Measurements from ENCODE around the gene NTN3. TPM values are rescaled to one million over a fixed set of nuclear protein-coding genes. Genes with fewer than 3 reads are reported as not detected.
A peak's percentile ranks its signal among the peaks of the same experiment; 100 is the strongest.
"Not testable (repeated sequence)": the region's sequence is repeated elsewhere in the genome, so short reads cannot be mapped to it uniquely, and the experiment has no call there.

NTN3 gene
- total and polyA plus RNA-seq, 3 donors from 2014 or later: 1.1 to 1.7 TPM; not detected in 1

DNA sequence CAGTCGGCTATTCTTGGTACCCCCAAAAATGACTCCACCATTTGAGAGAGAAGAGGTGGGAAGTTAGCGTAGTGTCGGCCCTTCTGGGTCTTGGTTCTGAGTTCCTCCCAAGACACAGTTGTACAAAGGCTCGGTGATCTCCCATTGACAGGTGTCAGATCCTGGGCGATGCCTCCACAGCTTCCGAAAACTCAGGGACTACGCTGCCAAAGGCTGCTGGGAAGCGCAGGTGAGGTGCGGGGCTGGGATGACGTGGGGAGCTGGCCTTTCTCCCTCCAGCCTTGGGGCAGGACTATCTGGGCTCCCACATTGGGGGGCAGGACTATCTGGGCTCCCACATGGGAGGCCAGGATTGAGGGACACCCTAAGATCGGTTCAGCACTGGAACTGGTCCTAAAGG is 31.5 kb upstream of the NTN3 start:
- H3K27me3 ChIP-seq: no peaks in the 10 kb centered on the region
- H3K27ac ChIP-seq: no peak overlapping the region
- no peaks in the 10 kb centered on the region for H3K4me1 ChIP-seq
- 94 to 96% methylated on average over 8 to 11 of the region's 11 CpGs for WGBS, 2 donors
- intact Hi-C loops (cut with DNase I; ENCODE audit: low total_unique reads): no loop called here
- no peak for TF ChIP-seq POLR2A (IDR thresholded peaks at IDR 0.05)
- no peak for TF ChIP-seq CTCF (IDR thresholded peaks at IDR 0.05)
- H3K4me3 ChIP-seq: no peak overlapping the region
- no peaks in the 10 kb centered on the region for H3K36me3 ChIP-seq (ENCODE audit: low read depth, missing control alignments)
- no peak for DNase-seq
- H3K9me3 ChIP-seq: no peaks in the 10 kb centered on the region

DNA sequence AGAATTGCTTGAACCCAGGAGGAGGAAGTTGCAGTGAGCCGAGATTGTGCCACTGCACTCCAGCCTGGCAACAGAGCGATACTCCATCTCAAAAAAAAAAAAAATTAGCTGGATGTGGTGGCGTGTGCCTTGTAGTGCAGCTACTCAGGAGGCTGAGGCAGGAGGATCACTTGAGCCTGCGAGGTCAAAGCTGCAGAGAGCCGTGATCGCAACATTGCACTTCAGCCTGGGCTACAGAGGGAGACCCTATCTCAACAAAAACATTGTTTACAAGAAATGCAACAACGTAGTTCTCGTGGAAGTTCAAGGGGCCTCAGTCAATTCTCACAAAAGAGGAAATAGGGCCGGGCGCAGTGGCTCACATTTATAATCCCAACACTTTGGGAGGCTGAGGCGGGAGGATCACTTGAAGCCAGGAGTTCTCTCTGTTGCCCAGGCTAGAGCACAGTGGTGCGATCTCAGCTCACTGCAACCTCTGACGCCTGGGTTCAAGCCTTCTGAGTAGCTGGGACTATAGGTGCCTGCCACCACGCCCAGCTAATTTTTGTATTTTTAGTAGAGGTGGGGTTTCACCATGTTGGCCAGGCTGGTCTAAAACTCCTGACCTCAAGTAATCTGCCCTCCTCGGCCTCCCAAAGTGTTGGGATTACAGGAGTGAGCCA is 29.8 kb upstream of the NTN3 start:
- H3K36me3 ChIP-seq (ENCODE audit: low read depth, missing control alignments); H3K4me1 ChIP-seq; H3K27me3 ChIP-seq; DNase-seq; H3K27ac ChIP-seq; intact Hi-C loops (cut with DNase I; ENCODE audit: low total_unique reads); H3K4me3 ChIP-seq; H3K9me3 ChIP-seq: not testable (repeated sequence)
- WGBS, 2 donors: 80 to 86% methylated on average over 14 to 15 of the region's 15 CpGs

DNA sequence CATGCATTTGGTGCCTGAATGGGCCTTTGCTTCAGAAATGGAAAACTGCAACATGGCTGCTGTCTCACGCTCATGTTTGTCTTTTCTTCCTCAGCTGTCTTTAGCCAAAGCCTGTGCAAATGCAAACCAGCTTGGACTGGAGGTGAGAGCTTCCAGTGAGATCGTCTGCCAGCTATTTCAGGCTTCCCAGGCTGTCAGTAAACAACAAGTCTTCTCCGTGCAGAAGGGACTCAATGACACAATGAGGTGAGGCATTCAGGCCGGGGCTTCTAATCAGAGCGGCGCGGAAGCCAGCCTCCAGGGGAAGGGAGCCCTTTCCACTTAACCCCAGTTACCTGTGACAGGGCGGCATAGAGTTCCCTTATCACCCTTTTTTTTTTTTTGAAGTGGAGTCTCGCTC is 27.5 kb upstream of the NTN3 start:
- no peaks in the 10 kb centered on the region for H3K4me1 ChIP-seq
- DNase-seq: no peak
- H3K27me3 ChIP-seq: no peaks in the 10 kb centered on the region
- no peaks in the 10 kb centered on the region for H3K9me3 ChIP-seq
- no peaks in the 10 kb centered on the region for H3K36me3 ChIP-seq (ENCODE audit: low read depth, missing control alignments)
- no peak overlapping the region for H3K4me3 ChIP-seq
- TF ChIP-seq CTCF (IDR thresholded peaks at IDR 0.05) (no peak), POLR2A (IDR thresholded peaks at IDR 0.05) (no peak)
- no peak overlapping the region for H3K27ac ChIP-seq
- WGBS, 2 donors: 91 to 95% methylated on average over 9 of the region's 9 CpGs
- intact Hi-C loops (cut with DNase I; ENCODE audit: low total_unique reads): no loop called here

GRCh38 chr16:2447920-2448583 is 23.0 kb upstream of the NTN3 start:
- 65 to 75% methylated on average over 10 to 11 of the region's 11 CpGs for WGBS, 2 donors
- no peaks in the 10 kb centered on the region for H3K36me3 ChIP-seq (ENCODE audit: low read depth, missing control alignments)
- peak; percentile 40 for DNase-seq
- no peak overlapping the region for H3K4me3 ChIP-seq
- no peaks in the 10 kb centered on the region for H3K9me3 ChIP-seq
- TF ChIP-seq POLR2A (IDR thresholded peaks at IDR 0.05) (no peak), CTCF (IDR thresholded peaks at IDR 0.05) (no peak)
- H3K27ac ChIP-seq: peak overlapping the region in 1 of 2 donors; percentile 14
- H3K4me1 ChIP-seq: peaks cover 5% of the 10 kb centered on the region
- intact Hi-C loops (cut with DNase I; ENCODE audit: low total_unique reads): no loop called here
- no peaks in the 10 kb centered on the region for H3K27me3 ChIP-seq

GRCh38 chr16:2449118-2449517 is 22.0 kb upstream of the NTN3 start:
- Histone ChIP-seq H3K9me3 (no peaks in the 10 kb centered on the region), H3K36me3 (ENCODE audit: low read depth, missing control alignments) (no peaks in the 10 kb centered on the region), H3K27ac (no peak overlapping the region), H3K4me1 (peaks cover 5% of the 10 kb centered on the region), H3K4me3 (no peak overlapping the region), H3K27me3 (no peaks in the 10 kb centered on the region)
- intact Hi-C loops (cut with DNase I; ENCODE audit: low total_unique reads): no loop called here
- DNase-seq: no peak
- WGBS, 2 donors: 97 to 98% methylated on average over 9 to 25 of the region's 25 CpGs
- TF ChIP-seq CTCF (IDR thresholded peaks at IDR 0.05) (no peak), POLR2A (IDR thresholded peaks at IDR 0.05) (no peak)
